GM10847 (cell line): ENCODE measurements around the gene CFI.

ENCODE experiments used
- POLR2A ChIP-seq: IDR thresholded peaks from 2 replicates; pipeline ENCODE4 v1.6.1; 2011; ENCODE audit not compliant: insufficient read length; ENCODE audit errors: extremely low read depth

Gene CFI

DNA sequence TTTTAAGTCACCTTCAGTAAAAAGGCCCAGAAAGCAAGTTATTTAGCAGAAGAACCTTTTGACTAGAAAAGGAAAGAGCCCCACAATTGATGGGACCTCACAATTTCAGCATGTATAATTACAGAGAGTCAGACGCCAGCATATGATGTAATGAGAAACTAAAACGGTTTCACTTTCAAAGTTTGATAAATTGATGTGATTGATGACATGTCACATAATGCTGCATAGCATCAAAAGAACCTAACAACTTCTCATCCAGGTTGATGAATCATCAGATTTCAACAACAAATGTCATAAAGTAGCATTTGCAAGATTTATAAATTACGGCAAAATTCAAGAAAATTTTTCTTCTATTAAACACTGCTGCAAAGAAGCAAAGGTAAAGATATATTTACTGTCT is 9.9 kb upstream of the CFI start:
- no peak for TF ChIP-seq POLR2A

DNA sequence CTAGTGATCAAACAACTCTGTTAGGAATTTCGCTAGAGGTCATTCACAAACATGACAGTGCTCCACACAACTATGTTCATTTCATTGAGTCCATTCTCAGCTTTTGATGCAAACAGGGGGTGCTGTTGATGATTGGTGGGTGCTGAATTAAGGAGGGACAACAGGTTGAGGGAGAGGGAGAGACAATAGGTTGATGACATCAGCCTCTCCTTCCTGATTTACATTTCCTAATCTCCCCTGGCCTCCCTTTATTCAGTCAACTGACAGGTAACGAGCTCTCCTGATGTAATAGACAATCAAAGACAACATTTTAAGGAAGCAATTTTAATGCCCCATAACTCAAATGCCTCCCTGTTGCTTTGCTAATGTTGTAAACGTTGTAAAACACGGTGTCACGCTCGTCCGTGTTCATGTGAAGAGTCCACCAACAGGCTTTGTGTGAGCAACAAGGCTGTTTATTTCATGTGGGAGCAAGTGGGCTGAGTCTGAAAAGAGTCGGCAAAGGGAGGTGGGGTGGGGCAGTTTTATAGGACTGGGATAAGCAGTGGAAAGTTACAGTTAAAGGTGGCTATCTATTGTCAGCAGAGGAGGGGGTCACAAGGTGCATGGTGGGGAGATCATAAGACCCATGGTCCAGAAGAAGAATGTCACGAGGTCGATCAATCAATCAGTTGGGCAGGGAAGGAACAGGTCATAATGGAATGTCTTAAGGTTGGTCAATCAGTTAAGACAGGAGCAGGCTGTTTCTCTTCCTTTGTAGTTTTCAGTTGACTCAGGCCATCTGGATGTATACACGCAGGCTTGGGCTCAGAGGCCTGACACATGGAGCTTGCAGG is 9.0 kb upstream of the CFI start:
- no peak for TF ChIP-seq POLR2A

DNA sequence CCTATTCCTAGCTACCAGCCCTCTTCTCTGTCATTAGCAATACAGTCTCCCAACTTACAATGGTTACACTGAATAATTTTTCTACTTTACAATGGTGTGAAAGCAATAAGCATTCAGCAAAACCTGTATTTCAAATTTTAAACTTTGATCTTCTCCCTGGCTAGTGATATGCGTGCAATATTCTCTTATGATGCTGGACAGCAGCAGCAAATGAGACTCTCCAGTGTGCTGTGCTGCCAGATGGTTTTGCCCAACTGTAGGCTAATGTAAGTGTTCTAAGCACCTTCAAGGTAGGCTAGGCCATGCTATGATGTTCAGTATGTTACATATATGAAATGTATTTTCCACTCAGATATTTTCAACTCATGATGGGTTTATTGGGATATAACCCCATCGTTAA is 7.9 kb upstream of the CFI start:
- no peak for TF ChIP-seq POLR2A

DNA sequence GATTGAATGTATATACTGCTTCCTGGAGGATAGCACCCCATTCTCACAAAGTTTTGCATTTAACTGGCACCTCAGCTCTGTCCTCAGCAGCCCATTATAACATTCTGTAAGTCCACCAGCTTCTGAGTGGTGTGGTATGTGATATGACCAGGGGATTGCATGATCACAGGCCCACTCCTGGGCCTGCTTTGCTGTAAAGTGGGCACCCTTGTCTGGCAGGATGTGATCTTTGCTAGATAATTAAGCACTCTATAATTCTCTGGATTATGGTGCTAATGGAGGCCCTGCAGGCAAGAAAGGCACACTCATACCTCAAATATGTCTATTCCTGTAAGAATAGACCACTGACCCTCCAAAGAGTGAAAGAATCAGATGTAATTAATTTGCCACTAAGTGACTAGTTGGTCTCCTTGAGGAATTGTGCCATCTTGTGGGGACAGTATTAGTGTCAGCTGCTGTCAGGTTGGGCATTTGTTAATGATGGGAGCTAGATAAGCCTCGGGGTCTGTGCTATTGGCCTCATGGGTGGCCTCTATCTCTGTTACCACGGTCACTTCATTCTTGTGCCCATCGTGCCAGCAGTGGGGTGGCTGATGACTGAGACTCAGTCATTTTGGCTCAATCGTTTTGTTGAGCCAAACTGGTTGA is 2.2 kb upstream of the CFI start:
- TF ChIP-seq POLR2A, result no peak

DNA sequence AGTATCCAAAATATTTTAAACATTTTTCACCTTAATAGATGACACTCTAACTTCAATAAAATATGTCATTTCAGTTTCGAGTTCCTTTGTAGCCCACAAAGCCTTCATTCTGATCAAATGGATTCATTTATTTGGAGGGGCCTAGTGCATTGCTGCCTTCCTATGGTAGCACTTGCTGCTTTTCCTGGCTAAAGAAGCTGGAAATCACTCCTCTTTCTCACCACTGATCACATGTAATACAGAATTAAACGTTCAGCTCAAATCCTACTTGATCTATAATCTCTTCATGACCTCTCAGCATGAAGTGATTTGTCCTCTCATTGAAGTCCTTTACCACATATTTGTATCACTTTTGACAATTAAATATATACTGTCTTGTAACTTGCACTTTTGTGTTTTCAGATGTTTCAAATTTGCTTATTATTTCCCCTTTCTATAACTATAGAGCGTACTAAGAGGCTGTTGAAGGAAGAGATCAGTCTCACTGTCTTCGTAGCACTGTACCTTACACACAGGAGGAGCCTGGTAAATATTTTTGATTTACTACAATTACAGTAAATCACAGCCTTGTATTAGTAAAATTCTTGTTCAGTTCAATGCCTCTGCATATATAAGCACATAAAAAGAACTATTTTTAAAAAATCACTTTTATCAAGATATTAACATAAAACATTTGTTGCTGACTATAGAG is 555 bp downstream of the CFI start:
- TF ChIP-seq POLR2A, result no peak

DNA sequence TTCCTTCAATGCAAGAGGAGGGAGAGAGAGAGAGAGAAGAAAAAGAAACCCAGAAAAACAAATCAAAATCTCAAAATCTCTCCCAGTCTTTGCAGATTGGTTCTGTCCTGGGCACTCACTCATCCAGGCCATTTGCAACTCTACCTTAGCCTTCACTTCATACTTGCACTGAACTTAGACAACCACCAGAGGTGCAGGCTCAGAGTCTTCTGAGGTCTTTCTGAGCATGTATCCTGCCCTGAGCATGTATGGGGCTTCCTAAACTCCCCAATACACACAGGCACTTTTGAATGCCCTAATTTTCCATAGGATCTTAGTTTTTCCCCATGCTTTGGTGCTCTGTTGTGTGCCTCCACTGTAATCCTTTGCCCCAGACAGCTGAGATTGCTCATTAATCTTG is 2.9 kb downstream of the CFI start:
- TF ChIP-seq POLR2A, result no peak

DNA sequence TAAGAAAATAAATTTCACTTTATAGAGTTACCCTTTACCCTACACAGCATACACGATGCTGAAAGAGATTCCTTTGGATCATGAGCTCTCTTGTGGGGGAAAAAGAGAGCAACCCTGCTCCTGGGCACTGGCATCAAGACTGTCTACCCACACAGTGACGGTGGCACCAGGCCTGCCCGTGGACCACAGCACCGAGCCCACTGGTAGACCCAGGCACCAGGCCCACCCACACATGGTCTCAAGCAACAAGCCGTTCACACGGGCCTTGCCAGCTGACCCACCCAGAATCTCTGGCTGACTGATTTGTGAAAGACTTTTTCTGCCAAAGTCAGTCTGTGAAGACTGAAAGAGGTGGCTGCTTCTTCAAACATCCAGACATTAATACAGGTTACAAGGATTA is 6.7 kb downstream of the CFI start:
- no peak for TF ChIP-seq POLR2A

DNA sequence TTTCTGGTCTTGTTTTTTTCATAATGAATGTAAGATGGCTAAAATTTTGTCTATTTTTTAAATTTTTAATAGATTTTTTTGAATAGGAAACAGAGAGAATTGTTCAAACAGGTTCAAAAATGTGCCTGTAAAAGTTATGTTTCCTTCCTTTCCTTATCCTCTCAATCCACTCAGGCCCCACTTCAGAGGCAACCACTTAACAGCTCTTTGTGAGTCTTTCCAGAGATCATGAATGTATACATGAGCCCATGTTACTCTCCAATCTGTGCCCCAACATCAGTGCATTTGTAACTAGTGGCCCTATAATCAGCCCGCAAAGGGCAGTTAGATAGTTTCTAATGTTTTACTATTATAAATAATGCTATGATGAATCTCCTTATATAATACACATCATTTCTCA is 14.0 kb downstream of the CFI start:
- no peak for TF ChIP-seq POLR2A

DNA sequence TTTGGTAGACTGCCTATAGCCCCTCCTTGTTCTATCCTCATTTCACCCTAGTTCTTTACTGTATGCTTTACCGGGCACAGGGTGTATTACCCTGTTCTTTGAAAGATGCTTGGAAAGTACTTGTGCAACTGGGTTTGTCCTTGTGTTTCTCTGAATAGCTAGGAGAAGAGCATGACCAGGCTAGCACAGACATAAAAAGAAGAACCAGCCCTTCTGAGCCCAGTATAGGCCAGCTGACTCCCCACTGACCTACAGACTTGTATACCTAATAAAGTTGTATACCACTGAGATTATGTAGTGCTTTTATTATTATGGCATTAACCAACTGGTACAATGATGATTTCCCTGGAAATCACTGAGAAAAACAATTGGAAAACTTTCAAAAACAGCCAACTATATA is 15.0 kb downstream of the CFI start:
- no peak for TF ChIP-seq POLR2A

DNA sequence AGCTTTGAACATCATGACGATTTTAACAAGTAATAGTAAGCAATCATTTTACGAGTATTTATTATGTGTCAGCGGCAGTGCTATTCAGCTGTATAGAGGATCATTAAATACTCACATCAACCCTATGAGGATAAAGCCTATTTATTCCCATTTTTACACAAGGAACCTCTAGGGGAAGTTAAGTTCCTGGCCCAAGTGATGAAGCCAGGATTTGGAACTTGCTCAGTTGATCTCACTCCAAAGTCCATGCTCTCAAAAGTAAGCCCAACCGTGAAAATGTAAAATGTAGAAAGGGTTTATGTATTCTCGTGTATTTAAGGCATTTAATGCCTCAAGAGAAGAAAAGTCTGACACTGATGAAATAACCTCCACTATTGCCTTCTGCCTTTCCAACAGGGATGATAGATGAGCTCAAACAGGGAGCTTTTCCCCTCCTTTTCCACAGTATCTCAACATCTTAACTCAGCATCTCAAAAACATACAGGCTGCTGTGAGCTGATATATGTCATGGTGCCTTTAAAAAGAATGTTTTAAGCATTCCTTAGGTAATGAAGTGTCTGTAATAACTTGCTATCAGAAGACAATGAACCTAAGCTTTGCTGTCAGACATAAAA is 36.9 kb downstream of the CFI start:
- TF ChIP-seq POLR2A, result no peak

DNA sequence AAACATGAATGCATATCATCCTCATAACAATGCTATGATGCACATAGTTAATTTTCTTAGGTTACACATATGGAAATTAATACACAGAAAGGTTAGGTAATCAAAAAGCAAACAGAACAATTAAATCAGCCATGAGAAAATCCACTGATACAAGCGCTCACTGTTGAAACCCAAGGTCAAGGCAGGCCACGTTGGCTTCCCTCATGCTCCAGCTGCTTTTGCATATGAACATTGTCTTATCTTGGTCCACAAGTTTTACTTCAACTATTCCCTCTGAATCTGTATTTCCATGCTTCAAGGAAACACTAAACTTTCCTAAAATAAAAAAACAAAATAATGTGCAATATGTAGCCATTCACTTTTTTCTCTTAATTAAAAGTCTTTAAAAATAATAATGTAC is 37.4 kb downstream of the CFI start:
- no peak for TF ChIP-seq POLR2A

DNA sequence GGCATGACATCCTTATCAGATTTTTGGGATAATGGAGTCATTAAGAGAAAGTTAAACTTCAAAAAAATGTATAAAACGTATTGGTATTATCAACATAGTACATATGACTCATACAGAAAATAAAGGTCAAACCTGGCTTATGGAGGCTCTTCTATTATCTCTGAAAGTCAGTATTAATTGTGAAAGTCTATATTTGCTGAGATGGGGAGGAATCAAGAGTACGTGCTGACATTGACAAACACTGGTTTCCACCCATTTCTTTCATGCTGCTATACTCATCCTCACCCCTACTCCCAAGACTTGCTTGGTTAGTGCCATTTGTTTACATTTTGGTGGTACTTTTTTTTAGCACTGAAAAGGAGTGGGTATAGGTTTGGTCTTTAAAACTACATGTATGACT is 41.1 kb downstream of the CFI start:
- TF ChIP-seq POLR2A, result no peak

DNA sequence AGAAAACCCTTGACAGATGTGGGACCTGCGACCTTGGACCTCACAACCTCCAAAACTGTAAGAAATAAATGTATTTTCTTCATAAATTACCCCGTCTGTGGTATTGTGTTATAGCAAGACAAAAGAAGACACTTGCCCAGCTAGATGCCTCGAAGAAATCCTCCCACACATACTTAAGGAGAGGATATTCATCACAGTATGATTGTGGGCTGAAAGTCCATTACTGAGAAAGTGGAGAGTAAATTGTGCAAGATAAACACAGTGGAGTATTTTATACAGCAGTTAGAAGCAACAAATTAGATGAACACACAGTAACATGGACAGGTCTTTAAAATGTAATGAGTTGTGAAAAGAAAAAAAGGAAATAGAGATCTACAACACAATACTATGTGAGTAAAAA is 46.1 kb downstream of the CFI start:
- TF ChIP-seq POLR2A, result no peak

DNA sequence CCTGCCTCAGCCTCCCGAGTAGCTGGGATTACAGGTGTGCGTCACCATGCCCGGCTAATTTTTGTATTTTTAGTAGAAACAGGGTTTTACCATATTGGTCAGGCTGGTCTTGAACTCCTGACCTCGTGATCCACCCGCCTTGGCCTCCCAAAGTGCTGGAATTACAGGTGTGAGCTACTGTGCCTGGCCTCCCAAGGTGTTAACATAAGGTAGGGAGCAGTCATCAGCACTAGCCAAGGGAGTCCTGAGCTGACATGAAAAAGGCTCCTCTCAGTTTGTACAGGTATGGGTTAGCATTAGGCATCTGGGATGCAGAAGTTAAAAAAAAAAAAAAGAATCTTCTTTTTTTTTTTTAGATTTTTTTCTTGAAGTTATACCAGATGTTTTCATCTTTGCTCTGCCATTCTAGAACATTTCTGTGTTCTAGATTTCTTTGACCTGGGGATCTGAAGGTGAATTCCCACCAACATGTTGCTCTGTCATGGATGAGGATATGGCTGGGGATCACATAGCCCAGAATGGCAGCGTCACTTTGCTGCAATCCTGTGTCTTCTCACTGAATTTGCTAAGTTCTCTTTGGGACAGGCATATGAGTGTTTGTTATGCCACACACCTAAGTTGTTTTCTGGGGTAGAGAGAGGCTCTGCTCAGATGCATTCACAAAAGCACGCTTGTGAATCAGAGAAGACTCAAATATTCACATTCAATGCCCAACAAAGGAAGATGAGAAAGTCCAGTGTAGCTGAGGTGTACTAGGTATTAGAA is 47.5 kb downstream of the CFI start:
- TF ChIP-seq POLR2A, result no peak

DNA sequence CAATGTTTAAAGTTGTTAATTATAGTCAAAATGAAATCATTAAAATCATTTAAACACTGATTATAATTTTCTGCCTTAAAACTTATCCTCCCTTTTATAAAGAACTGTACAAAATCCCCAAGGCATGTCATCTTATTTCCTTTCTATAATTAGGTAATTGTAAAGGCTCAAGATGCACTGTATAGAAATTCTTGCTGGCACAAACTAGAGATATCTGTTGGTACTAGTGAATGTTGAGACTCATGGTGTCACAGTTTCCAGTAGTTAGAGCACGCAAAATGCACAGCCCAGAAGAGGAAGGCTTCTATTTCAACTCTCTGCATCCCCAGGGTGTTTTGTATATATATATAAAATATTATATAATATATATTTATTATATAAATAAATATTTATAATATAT is 49.3 kb downstream of the CFI start:
- no peak for TF ChIP-seq POLR2A
